Lung (tissue), 12 donors: ENCODE results near the gene CCL7. TPM values are rescaled to one million over a fixed set of nuclear protein-coding genes. Genes with fewer than 3 reads are reported as not detected.

Experiments used
- ATAC-seq: fragments of 200-7000 bp; cut with Tn5 transposase; one replicate; pipeline ENCODE4 v1.9.1; 2020; ENCODE audit warnings: moderate number of reproducible peaks; ENCODE audit not compliant: insufficient read depth, low FRiP score
- DNase-seq, 3 donors: peaks; one replicate each; pipeline ENCODE4 v3.0.0-alpha.2; 2013 to 2017
- H3K27ac ChIP-seq, 2 donors: one replicate each; pipeline ENCODE4 v1.5.1; 2013; ENCODE audit warnings: mild to moderate bottlenecking in 2 of 2, moderate library complexity in 2 of 2, control low read depth in 1 of 2, inconsistent platforms in 1 of 2, low read depth in 1 of 2, low read length in 1 of 2
- H3K27me3 ChIP-seq, 3 donors: one replicate each; pipeline ENCODE4 v1.5.1; 2013; ENCODE audit warnings: low read length in 2 of 3; ENCODE audit not compliant: control insufficient read depth in 3 of 3, insufficient read depth in 3 of 3
- H3K36me3 ChIP-seq, 4 donors: one replicate each; pipeline ENCODE4 v1.5.1; 2013; ENCODE audit warnings: low read length in 4 of 4, mild to moderate bottlenecking in 1 of 4, moderate library complexity in 1 of 4; ENCODE audit not compliant: control insufficient read depth in 4 of 4, insufficient read depth in 4 of 4
- H3K4me1 ChIP-seq, 5 donors: one replicate each; pipeline ENCODE4 v1.5.1; 2013; ENCODE audit warnings: low read length in 5 of 5, mild to moderate bottlenecking in 2 of 5, moderate library complexity in 1 of 5; ENCODE audit not compliant: control insufficient read depth in 5 of 5, insufficient read depth in 5 of 5
- H3K4me3 ChIP-seq: one replicate; pipeline ENCODE4 v1.5.1; 2013; ENCODE audit warnings: mild to moderate bottlenecking, control low read depth, moderate library complexity
- H3K9ac ChIP-seq, 2 donors: one replicate each; pipeline ENCODE4 v1.5.1; 2013; ENCODE audit warnings: low read length in 2 of 2, control low read depth in 1 of 2; ENCODE audit not compliant: insufficient read depth in 1 of 2
- H3K9me3 ChIP-seq, 4 donors: one replicate each; pipeline ENCODE4 v1.5.1; 2013; ENCODE audit warnings: low read length in 3 of 4, mild to moderate bottlenecking in 1 of 4, moderate library complexity in 1 of 4; ENCODE audit not compliant: control insufficient read depth in 4 of 4, insufficient read depth in 3 of 4
- WGBS, 2 donors: extraction: QIAGEN DNeasy Blood & Tissue Kit; methylation state at CpG; one replicate each; pipeline ENCODE4 v1.1.7; 2013; 5-methylcytosine and 5-hydroxymethylcytosine counted together
- polyA plus RNA-seq, 2 donors: library from polyadenylated mRNA; stranded (reverse); fragments of 200-250 nt; gene quantifications; one replicate each; pipeline ENCODE4 v1.2.1, GENCODE V29; 2013
- total RNA-seq, 2 donors: library from RNA; depleted of rRNA in 1 of 2; stranded (reverse); fragments of >200 nt in 1 of 2; gene quantifications; one replicate each; pipeline ENCODE4 v1.2.1, GENCODE V29; 2014 to 2021
- TF ChIP-seq, protein P1 (sequence below): IDR thresholded peaks from 2 replicates; pipeline ENCODE4 v1.5.1; 2012; ENCODE audit warnings: mild to moderate bottlenecking; ENCODE audit errors: control extremely low read depth, extremely low read depth
- donor health status: control.
- donor health status: control.
- donor health status: Bipolar disorder and iron deficiency.
- donor health status: healthy.
- donor health status: DM: yes; HTN: yes; CAD: no.

The CCL7 gene
- total and polyA plus RNA-seq, 4 donors = 1.0 to 44.9 (median 1.0) TPM; not detected in 1

DNA sequence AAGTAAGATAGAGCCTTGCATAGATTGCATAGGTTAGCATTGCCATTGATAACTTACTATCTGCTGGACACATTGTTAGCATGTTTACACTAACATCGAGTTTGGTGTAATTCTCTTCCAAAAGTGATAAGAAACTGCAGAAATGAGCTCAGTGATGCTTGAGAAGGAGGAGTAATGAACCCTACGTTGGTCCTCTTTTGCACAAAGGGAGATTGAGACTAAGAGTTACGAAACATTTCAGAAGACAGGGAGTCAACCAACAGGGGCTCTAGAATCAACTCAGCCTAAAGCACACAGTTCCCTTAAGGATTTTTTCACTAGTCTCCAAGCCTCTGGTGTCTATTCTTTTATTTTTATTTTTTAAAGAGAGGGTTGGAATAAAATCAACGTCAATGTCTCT, 6.8 kb downstream of the CCL7 start:
- TF ChIP-seq, protein P1, sequence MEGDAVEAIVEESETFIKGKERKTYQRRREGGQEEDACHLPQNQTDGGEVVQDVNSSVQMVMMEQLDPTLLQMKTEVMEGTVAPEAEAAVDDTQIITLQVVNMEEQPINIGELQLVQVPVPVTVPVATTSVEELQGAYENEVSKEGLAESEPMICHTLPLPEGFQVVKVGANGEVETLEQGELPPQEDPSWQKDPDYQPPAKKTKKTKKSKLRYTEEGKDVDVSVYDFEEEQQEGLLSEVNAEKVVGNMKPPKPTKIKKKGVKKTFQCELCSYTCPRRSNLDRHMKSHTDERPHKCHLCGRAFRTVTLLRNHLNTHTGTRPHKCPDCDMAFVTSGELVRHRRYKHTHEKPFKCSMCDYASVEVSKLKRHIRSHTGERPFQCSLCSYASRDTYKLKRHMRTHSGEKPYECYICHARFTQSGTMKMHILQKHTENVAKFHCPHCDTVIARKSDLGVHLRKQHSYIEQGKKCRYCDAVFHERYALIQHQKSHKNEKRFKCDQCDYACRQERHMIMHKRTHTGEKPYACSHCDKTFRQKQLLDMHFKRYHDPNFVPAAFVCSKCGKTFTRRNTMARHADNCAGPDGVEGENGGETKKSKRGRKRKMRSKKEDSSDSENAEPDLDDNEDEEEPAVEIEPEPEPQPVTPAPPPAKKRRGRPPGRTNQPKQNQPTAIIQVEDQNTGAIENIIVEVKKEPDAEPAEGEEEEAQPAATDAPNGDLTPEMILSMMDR = no peak
- Histone ChIP-seq H3K36me3 (no peaks in the 10 kb centered on the region), H3K9ac (no peak overlapping the region), H3K9me3 (no peaks in the 10 kb centered on the region), H3K27ac (no peak overlapping the region), H3K27me3 (no peaks in the 10 kb centered on the region), H3K4me1 (peaks cover 0 to 13% (median 0%) of the 10 kb centered on the region in 5 donors), H3K4me3 (no peak overlapping the region)
- ATAC-seq (no peak), DNase-seq (peak in 2 of 3 donors; percentile 31 to 46)
- 67 to 68% methylated on average over 4 of the region's 4 CpGs for WGBS, 2 donors

DNA sequence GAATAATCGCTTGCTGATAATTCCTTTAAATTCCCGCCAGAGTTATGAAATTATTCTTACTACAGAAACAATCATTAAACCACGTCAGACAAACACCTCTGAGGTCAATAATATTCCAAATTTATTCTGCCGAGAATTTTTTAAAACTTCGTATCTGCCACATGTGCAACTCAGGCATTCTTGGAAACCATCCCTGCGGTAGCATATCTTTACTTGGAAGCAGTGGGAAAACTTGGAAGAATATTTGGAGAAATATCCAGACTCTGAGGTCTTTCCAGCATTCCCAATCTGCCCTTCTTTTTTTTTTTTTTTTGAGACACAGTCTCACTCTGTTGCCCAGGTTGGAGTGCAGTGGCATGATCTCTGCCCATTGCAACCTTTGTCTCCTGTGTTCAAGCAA, 13.6 kb downstream of the CCL7 start:
- Histone ChIP-seq H3K27me3 (no peaks in the 10 kb centered on the region), H3K9ac (no peak overlapping the region), H3K4me1 (peaks cover 0 to 9% (median 4%) of the 10 kb centered on the region in 5 donors), H3K27ac (no peak overlapping the region), H3K4me3 (no peak overlapping the region), H3K9me3 (no peaks in the 10 kb centered on the region), H3K36me3 (no peaks in the 10 kb centered on the region)
- TF ChIP-seq, protein P1 = no peak
- ATAC-seq = no peak
- no peak for DNase-seq
- WGBS, 2 donors = 75 to 89% methylated on average over 6 of the region's 6 CpGs

- no peak within 1 kb of the TSS for H3K9ac ChIP-seq
- TF ChIP-seq, protein P1 = no peak
- no peak within 1 kb of the TSS for H3K4me3 ChIP-seq
- no peaks in the 10 kb centered on the region for H3K36me3 ChIP-seq
- WGBS, 2 donors = 78 to 86% methylated on average over 4 of the region's 4 CpGs
- H3K27me3 ChIP-seq = peaks cover 0 to 2% (median 0%) of the 10 kb centered on the region in 3 donors
- ATAC-seq (no peak), DNase-seq (peak in 2 of 3 donors; percentile 21 to 45)
- no peak within 1 kb of the TSS for H3K27ac ChIP-seq
- peaks cover 0 to 9% (median 4%) of the 10 kb centered on the region in 5 donors for H3K4me1 ChIP-seq
- H3K9me3 ChIP-seq = no peaks in the 10 kb centered on the region
Measured at GRCh38 chr17:34285286-34285792, 15.3 kb downstream of the CCL7 start, which contains the start of gene CCL11. Gene CCL11, plus strand, starts transcription at chr17:34285742. Its CDS starts 67 bp downstream, at chr17:34285809.

DNA sequence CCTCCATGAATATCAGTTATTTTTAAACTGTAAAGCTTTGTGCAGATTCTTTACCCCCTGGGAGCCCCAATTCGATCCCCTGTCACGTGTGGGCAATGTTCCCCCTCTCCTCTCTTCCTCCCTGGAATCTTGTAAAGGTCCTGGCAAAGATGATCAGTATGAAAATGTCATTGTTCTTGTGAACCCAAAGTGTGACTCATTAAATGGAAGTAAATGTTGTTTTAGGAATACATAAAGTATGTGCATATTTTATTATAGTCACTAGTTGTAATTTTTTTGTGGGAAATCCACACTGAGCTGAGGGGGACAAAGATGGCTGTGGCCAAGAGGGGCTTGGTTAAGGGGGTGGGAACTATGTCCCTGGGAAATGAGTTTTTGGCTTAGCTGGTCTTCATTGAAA, 17.9 kb downstream of the CCL7 start:
- no peak for DNase-seq
- H3K27ac ChIP-seq = no peak overlapping the region
- H3K9me3 ChIP-seq = no peaks in the 10 kb centered on the region
- ATAC-seq = no peak
- TF ChIP-seq, protein P1 = no peak
- WGBS, 2 donors = 54 to 65% methylated on average over 2 of the region's 2 CpGs
- H3K4me3 ChIP-seq = no peak overlapping the region
- H3K4me1 ChIP-seq = peaks cover 0 to 9% (median 4%) of the 10 kb centered on the region in 5 donors
- H3K9ac ChIP-seq = no peak overlapping the region
- H3K36me3 ChIP-seq = no peaks in the 10 kb centered on the region
- peaks cover 0 to 2% (median 0%) of the 10 kb centered on the region in 3 donors for H3K27me3 ChIP-seq
